ENCODE results near the gene PKP4. TPM values are rescaled to one million over a fixed set of nuclear protein-coding genes. Genes with fewer than 3 reads are reported as not detected.

PKP4 gene
- total and polyA plus RNA-seq, 9 of the 15 experiments (the other 6 are each of a cell fraction or from before 2014, with no cell fraction given) = 24.6 to 99.1 (median 74.0) TPM

- TF ChIP-seq ZNF407 (IDR thresholded peaks at IDR 0.05; ENCODE audit: low read depth) = no peak
- no peak for TF ChIP-seq FOS (IDR thresholded peaks at IDR 0.05; ENCODE audit: extremely low read depth, insufficient read length)
- no peak for TF ChIP-seq ZFP91 (CRISPR knock-in tag; IDR thresholded peaks at IDR 0.05)
- no peak for TF ChIP-seq CCNT2 (IDR thresholded peaks at IDR 0.05; ENCODE audit: borderline replicate concordance, extremely low read depth, insufficient read length, low read depth, low read length)
- TF ChIP-seq POU5F1 (IDR thresholded peaks at IDR 0.05; ENCODE audit: borderline replicate concordance, low read depth, low read length, partially characterized antibody) = no peak
- TF ChIP-seq CBX3 (IDR thresholded peaks at IDR 0.05; ENCODE audit: borderline replicate concordance in 1 of 2, low read length in 2 of 2) = no peak
- TF ChIP-seq RERE (CRISPR knock-in tag; IDR thresholded peaks at IDR 0.05; ENCODE audit: borderline replicate concordance) = no peak
- TF ChIP-seq ZNF76 (CRISPR knock-in tag; IDR thresholded peaks at IDR 0.05; ENCODE audit: borderline replicate concordance) = no peak
- no peak for TF ChIP-seq KLF6 (CRISPR knock-in tag; IDR thresholded peaks at IDR 0.05; ENCODE audit: borderline replicate concordance)
Observed at GRCh38 chr2:158533009-158533408, 76.3 kb downstream of the PKP4 start (continued).
